ENCODE data around the gene DBR1. TPM values are rescaled to one million over a fixed set of nuclear protein-coding genes. Genes with fewer than 3 reads are reported as not detected.
A peak's percentile ranks its signal among the peaks of the same experiment; 100 is the strongest.

The DBR1 gene
- total RNA-seq, 1 donor from 2014 or later = 7.3 TPM

DNA sequence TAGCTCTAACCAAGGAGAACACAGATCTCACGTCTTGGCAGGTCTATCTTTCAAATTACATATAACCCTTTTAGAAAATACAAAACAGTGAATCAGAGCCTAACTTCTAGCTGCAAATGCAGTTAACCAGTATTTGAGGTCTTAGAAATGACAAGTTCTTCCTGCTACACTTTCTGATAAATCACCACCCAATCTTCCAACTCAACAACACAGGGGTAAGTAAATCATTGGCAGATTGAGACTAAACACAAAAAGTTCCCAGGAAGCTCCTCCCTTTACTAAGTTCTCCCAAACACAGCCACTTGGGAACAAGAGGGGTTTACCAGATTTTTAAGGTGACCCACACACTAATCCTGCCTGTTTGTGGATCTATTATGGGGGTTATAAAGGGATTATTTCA is 42.5 kb downstream of the DBR1 start, which contains the start of gene A4GNT:
A4GNT (minus strand) TSS at position 152 of the 400 bp plus-strand sequence. CDS start 1,134 bp downstream, outside the sequence.
- ATAC-seq (no peak), DNase-seq (no peak)
- intact Hi-C loops (cut with micrococcal nuclease) = no loop called here

DNA sequence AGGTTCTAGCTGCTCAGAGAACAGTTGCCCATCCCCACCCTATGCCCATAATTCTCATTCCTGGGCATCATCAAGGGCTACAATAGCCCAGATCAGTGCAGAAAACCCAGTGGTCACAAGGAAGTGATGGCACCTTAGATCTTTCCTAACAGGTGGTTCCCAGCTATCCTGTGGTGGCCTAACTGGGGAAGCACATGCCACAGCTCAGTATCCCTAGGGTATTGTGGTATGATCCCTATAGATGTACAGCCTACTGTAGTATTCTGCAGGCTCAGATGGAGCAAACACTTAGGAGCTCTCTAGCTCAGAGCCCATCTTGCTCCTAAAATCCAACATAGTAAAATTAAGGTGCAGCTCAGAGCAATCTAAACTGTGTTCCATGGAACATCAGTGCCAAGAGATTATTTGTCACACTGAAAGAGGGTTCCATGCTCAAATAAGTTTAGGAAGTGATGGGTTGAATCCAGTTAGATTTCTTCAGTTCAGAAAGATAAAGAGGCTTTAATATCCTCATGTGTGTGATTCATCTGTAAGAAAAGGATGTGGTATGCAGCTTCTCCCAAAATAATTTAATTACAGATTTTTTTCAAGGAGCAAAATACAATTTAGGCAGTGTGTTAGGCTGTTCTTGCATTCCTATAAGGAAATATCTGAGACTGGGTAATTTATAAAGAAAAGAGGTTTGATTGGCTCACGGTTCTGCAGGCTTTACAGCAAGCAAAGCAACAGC is 46.9 kb downstream of the DBR1 start:
- ATAC-seq (no peak), DNase-seq (no peak)
- intact Hi-C loops (cut with micrococcal nuclease) = no loop called here

DNA sequence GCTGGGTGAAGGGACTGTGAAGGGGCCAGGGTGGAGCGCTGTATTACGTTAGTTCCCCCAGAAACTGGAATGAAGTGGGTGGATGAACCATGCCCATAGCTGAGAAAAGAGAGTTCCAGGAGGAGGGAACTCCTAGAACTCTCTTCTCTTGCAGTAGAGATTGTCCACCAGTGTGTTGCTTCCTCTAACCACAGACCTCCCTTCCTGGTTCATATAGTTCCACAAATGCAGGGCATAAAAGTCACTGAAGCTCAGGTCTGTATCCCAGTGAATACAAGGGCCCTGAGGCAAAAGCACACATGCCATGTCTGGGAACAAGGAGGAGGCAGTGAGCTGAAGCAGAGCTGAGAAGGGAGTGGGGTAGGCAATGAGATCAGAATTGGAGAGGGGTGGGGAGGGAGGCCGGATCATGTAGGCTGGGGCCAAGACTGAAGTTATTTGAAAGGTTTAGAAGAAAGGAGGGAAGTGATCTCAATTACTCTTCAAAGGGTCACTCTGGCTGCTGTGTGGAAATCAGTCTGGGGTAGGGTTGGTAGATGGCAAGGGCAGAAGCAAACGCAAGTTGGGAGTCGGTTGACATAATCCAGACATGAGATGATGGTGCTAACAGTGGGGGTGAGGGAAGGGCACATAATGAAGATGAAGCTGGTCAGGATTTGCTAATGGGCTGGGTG is 49.0 kb downstream of the DBR1 start:
- DNase-seq (no peak), ATAC-seq (peak; percentile 79)
- intact Hi-C loops (cut with micrococcal nuclease) = no loop called here

DNA sequence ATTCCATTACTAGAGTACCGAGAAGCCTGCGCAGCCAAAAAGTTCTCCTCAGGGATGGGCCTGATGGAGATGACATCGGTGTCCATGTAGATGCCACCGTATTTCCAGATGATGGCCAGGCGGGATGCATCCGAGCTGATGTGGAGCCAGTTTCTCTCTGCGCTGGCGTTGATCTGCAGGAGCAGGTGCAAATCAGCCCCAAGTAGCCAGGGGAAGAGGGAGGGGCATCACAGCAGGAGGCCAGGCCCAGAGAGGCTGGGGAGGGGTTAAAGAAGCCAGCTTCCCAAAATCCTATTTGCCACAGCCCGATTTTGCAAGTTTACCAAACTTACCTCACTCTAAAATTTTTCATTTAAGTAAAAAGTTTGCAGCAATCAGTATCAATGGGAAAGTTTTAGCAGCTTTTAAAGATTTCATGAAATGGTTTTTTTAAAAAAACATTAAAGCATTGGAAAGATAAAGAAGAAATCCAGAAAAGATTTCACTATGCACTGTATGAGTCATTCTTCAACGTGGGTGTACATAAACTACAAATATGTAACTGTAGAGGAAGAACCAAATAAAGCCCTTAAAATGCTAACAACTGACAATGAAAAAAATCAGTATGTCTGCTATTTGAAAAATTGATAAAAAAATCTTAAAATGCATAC is 49.9 kb downstream of the DBR1 start:
- DNase-seq (no peak), ATAC-seq (peak; percentile 33)
- intact Hi-C loops (cut with micrococcal nuclease) = no loop called here

DNA sequence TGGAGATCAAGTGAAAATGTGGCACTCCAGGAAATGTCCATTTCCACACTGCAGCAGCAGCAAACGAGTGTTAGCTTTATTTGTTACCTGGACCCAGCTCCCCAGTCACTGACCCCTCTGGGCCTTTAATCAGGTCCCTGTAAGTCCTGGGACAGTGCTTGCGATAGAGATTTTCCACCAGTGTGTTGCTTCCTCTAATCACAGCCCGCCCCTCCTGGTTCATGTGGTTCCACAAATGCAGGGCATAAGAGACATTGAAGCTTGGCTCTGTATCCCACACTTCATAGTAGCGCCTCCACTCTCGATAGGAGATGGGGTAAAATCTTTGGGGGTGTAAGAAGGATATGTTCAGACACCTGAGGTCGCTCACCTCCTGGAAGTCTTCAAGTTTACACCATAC is 50.5 kb downstream of the DBR1 start:
- DNase-seq (no peak), ATAC-seq (no peak)
- intact Hi-C loops (cut with micrococcal nuclease) = no loop called here

DNA sequence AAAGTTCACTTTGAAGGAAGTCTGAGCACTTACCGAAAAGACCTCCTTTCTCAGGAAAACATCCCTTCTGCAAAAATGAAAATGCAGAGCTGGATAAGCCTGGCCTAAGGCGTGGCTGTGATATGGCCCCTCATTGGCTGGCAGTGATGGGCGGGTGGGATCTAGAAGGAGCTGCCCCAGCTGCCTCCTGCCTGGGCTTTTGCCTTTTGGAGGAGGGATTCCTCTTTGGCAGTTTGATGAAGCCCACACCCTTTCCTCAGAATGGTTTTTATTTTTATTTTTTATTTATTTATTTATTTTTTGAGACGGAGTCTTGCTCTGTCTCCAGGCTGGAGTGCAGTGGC is 55.3 kb downstream of the DBR1 start:
- no peak for DNase-seq
- intact Hi-C loops (cut with micrococcal nuclease) = loop anchor here (1.0 kb wide), 1 partner anchor 51 kb away; no protein-coding TSS in a partner anchor
- no peak for ATAC-seq

DNA sequence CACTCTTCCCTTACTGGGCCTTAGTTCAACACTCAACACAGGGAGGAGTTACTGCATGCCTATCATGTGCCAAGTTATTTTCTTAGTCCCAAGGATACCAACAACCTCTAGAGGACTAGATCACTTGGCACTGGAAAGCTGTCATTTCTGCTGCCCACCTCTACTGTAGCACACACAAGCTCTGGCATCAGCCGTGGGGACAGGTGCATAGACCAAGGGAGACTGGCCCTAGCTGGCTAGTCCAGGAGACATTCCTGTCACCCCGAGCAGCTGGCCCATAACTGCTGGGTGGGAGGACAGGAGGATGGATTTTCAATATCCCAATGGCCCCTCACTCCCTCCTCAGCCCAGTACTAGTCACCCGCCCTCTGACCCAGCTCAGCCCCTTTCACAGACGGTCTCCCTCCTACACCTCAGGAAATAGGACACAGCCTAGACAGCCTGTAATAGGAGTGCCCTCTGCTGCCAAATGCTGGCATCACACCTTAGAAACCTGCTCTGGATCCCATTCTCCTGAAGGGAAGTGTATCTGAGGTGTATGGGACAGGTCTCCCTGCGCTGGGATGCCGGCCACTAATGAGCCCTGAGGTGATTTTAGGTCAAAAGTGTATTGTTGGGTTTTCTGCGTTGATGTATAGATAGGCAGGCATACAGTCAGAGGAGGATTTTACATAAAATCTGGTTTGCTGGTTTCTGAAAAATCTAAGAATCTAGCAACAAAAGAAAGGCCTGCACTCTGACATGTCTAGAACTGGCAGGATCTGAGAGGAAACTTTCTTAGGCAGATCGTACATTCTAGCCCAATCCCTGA is 55.9 kb downstream of the DBR1 start:
- ATAC-seq (peak; percentile 46), DNase-seq (peak; percentile 76)
- intact Hi-C loops (cut with micrococcal nuclease) = loop anchor here (1.0 kb wide), 1 partner anchor 51 kb away; no protein-coding TSS in a partner anchor

DNA sequence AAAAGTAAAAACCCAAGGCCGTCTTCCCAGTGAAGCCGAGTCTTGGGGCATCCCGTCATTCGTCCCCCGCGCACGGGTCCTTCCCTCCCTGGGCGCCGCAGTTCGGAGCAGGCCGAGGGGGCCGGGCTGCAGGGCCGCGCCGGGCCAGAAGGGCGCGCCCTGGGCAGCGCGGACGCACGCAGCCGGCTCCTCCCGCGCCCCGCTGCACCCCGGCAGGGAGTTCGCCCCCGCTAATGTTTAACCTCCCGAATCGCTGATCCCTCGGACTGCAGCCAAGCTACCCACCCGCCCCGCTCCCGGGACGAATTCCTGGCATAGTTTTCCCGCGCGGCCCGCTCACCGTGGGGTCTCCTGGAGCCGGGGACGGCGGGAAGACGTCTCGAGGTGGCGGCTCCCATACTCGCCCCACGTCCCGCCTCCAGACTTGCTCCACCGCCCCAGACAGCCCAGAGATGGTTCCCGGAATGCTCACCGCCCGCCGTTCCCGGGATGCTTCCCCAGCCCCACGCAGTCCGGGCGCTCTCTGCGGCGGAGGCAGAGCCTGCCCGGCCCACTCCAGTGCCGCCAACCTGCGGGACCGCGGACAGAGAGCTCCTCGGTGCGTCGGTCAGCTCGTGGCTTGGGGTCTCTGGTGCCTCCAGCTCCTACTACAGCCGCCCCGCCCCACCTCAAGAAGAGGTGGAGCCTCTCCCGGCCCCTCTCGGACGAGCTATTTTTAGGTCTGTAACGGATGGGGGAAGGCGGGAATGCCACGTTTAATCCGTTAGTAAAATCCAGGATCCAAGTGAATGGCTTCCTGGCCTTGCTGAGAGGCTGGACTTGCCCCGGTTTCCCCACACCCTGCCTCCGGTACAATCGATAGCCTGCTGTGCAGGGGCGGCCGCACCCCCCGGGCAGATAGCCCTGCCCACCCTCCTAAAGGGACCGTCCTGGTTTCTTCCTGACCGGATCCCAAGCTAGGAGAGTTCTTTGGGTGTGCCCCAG is 59.4 kb downstream of the DBR1 start, which contains the start of gene DZIP1L:
DZIP1L (minus strand) TSS at position 621 of the 984 bp plus-strand sequence. CDS start 11,637 bp downstream, outside the sequence.
- intact Hi-C loops (cut with micrococcal nuclease) = no loop called here
- ATAC-seq (peak; percentile 97), DNase-seq (peak; percentile 80)

DNA sequence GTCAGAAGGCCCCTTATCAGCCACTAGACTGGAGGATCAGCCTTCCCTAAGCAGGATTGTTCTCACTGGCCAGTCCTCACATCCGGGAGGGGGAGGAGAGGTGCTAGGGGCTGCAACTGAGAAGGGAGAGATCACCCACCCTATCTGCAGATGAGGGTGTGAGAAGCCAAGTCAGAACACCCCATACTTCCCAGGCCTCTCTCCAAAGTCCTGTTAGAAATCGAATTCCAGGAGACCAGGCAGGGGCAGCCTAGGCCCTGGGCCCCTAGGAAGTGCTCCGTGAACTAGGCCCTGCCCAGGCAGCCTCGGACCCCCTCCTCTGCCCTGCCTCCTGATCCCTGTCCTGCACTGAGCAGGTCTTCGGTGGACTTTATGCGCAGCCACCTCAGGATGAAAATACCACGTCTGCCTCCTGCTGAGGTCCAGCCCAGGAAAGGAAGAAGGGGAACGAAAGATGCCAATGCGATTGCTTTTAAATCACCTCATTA is 60.2 kb downstream of the DBR1 start:
- intact Hi-C loops (cut with micrococcal nuclease) = no loop called here
- DNase-seq (no peak), ATAC-seq (peak; percentile 16)

DNA sequence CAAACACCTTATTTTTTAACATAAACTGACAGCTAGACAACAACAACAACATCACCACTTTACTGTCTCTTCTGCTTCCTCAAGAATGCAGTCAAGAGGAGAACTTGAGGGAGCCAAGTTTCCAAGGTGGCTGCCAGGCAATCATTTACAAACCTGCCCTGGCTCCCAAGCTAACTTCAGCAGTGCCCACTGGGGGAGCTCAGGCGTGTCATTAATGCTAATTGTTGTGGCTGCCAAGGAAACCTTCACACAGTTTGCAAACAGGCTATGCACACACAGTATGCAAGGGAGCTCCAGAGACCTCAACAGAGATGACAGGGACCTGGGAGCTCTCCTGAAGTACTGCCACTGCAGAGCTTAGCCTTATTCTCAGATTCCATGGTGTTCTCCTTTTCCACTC is 61.4 kb downstream of the DBR1 start:
- ATAC-seq (no peak), DNase-seq (no peak)
- intact Hi-C loops (cut with micrococcal nuclease) = no loop called here

DNA sequence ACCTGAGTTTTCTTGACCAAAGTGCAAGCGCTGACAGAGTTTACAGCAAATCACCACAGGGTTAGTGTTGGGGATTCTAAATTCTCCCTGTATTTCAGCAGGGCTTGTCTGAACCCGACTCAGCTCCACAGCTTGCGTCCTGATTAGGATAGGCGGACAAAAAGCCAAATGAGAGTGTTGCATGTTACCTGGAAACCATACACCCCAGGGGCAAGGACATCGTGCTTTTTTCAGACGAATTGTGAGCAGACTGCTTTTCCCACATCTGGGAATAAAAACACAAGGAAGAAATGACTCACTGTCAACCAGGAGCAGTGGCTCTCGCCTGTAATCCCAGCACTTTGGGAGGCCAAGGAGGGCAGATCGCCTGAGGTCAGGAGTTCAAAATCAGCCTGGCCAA is 62.4 kb downstream of the DBR1 start:
- DNase-seq (no peak), ATAC-seq (no peak)
- intact Hi-C loops (cut with micrococcal nuclease) = no loop called here

Other genes with a start within 250 kb of the DBR1 start
- not detected for gene CLDN18, start 164.8 kb downstream of the DBR1 start, total RNA-seq
- 5.7 TPM for gene DZIP1L, start 59.3 kb downstream of the DBR1 start, total RNA-seq
- gene A4GNT, start 42.5 kb downstream of the DBR1 start, total RNA-seq = not detected
- gene ARMC8, start 12.4 kb upstream of the DBR1 start, total RNA-seq = 34.0 TPM
- gene NME9, start 154.9 kb upstream of the DBR1 start, total RNA-seq = 0.59 TPM
- gene MRAS, start 173.7 kb upstream of the DBR1 start, total RNA-seq = 405 TPM

All from left ventricle myocardium superior (tissue), 1 donor.